ENCODE data around the gene FAM114A1. TPM values are rescaled to one million over a fixed set of nuclear protein-coding genes. Genes with fewer than 3 reads are reported as not detected.

FAM114A1 gene
- total and polyA plus RNA-seq, 2 donors from 2014 or later: 10.8 to 31.1 TPM

DNA sequence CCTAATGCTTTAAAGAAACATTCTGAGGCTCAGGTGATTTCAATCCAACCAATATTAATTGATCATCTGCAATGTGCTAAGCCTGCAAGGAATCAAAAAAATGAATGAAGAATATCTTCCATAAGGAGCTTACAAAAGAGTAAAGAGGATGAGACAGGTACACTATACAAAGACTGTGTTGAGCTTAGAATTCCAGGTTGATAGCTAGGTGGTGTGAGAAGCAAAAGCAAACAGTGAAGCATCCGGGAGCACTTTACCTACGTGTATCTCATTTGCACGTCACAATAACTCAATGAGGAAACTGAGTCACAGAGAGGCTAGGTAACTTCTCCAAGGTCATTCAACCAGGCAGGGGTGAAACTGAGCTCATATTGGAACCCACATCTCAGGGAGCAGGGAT lies 37.1 kb downstream of the FAM114A1 start:
- DNase-seq (no peak), FAIRE-seq (no peak)
- H3K4me1 ChIP-seq (ENCODE audit: control insufficient read depth in 2 of 3, insufficient read depth in 2 of 3, low read depth in 1 of 3, low read length in 3 of 3): peaks cover 3 to 9% (median 7%) of the 10 kb centered on the region in 3 donors
- H3K27ac ChIP-seq (ENCODE audit: low read depth in 2 of 2, low read length in 2 of 2): peak overlapping the region in 1 of 2 donors; percentile 12
- no peaks in the 10 kb centered on the region for H3K27me3 ChIP-seq (ENCODE audit: control insufficient read depth, insufficient read depth, low read length)
- no peaks in the 10 kb centered on the region for H3K9me3 ChIP-seq (ENCODE audit: control insufficient read depth in 2 of 3, insufficient read depth in 1 of 3, low read length in 3 of 3)
- TF ChIP-seq, protein P1, sequence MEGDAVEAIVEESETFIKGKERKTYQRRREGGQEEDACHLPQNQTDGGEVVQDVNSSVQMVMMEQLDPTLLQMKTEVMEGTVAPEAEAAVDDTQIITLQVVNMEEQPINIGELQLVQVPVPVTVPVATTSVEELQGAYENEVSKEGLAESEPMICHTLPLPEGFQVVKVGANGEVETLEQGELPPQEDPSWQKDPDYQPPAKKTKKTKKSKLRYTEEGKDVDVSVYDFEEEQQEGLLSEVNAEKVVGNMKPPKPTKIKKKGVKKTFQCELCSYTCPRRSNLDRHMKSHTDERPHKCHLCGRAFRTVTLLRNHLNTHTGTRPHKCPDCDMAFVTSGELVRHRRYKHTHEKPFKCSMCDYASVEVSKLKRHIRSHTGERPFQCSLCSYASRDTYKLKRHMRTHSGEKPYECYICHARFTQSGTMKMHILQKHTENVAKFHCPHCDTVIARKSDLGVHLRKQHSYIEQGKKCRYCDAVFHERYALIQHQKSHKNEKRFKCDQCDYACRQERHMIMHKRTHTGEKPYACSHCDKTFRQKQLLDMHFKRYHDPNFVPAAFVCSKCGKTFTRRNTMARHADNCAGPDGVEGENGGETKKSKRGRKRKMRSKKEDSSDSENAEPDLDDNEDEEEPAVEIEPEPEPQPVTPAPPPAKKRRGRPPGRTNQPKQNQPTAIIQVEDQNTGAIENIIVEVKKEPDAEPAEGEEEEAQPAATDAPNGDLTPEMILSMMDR (IDR thresholded peaks at IDR 0.05; ENCODE audit: borderline replicate concordance, extremely low read depth, insufficient read depth): no peak
- no peak overlapping the region for H3K9ac ChIP-seq (ENCODE audit: low read length in 3 of 3)
- intact Hi-C loops (cut with DNase I): no loop called here
- peaks cover 5 to 14% (median 6%) of the 10 kb centered on the region in 3 donors for H3K36me3 ChIP-seq (ENCODE audit: control insufficient read depth in 2 of 3, insufficient read depth in 3 of 3, low read length in 3 of 3)
- no peak overlapping the region for H3K4me3 ChIP-seq (ENCODE audit: low read length in 3 of 3)

DNA sequence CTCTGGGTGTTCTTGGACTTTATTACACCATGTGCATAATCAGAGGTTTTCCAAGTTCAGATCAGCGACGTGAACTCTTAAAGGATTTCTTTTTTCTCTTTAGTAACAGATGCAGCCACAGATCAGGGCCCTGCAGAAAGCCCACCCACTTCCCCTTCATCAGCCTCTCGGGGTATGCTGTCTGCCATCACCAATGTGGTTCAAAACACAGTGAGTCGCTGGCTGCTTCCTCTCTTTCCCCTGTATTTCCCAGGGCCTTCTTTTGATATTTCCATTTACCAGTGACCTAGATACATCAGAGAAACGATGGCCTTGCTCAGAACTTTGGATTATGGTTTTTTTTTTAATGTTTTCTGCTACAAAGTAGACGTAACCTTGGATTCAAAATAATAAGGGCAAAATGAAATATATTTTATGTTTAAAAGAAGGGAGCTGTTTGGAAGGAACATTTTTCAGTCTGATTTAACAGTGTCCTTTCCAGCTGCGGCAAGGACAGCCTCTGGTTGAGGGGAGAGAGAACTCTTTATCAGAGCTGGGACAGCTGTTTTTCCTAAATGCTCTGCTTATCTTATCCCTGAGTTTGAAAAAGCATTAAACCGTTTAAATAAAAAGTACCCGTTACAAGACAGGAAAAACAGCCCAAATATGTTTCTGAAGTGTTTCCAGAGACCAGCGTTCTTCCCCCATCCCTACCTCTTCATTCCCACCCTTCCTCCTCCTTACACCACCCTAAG lies 38.2 kb downstream of the FAM114A1 start:
- intact Hi-C loops (cut with DNase I): no loop called here
- Histone ChIP-seq H3K9ac (ENCODE audit: low read length in 3 of 3) (no peak overlapping the region), H3K27me3 (ENCODE audit: control insufficient read depth, insufficient read depth, low read length) (no peaks in the 10 kb centered on the region), H3K4me1 (ENCODE audit: control insufficient read depth in 2 of 3, insufficient read depth in 2 of 3, low read depth in 1 of 3, low read length in 3 of 3) (peaks cover 3 to 9% (median 7%) of the 10 kb centered on the region in 3 donors), H3K9me3 (ENCODE audit: control insufficient read depth in 2 of 3, insufficient read depth in 1 of 3, low read length in 3 of 3) (no peaks in the 10 kb centered on the region), H3K27ac (ENCODE audit: low read depth in 2 of 2, low read length in 2 of 2) (no peak overlapping the region), H3K4me3 (ENCODE audit: low read length in 3 of 3) (no peak overlapping the region), H3K36me3 (ENCODE audit: control insufficient read depth in 2 of 3, insufficient read depth in 3 of 3, low read length in 3 of 3) (peaks cover 7 to 15% (median 10%) of the 10 kb centered on the region in 3 donors)
- DNase-seq: peak in 1 of 5 donors; percentile 69
- FAIRE-seq: no peak
- TF ChIP-seq, protein P1 (IDR thresholded peaks at IDR 0.05; ENCODE audit: borderline replicate concordance, extremely low read depth, insufficient read depth): no peak

DNA sequence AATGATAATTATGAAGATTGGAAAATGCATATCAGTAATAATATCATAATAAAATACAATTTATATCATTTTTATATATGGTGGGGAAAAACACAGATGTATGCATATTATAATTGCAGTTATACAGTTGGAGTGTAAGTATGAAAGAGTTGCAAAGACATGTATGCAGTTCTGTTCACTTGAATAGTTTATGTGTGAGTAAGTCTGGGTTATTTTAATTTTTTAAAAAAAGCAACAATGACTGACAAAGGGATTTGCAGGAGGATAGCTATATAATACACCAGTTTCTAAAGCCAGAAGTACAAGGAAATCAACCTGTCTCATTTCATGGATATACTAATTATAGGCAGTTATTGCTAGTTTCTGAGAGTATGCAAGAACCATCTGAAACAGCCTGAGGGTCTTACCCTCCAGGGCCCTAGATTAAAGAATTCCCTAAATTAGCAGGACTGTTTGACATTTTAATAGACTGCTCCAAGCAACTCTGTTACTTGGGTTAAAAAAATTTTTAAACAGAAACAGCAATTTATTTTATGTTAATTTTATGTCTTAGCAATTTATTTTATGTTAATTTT lies 40.2 kb downstream of the FAM114A1 start:
- DNase-seq (no peak), FAIRE-seq (no peak)
- Histone ChIP-seq H3K4me1 (ENCODE audit: control insufficient read depth in 2 of 3, insufficient read depth in 2 of 3, low read depth in 1 of 3, low read length in 3 of 3) (peaks cover 3 to 9% (median 7%) of the 10 kb centered on the region in 3 donors), H3K27ac (ENCODE audit: low read depth in 2 of 2, low read length in 2 of 2) (no peak overlapping the region), H3K9ac (ENCODE audit: low read length in 3 of 3) (no peak overlapping the region), H3K36me3 (ENCODE audit: control insufficient read depth in 2 of 3, insufficient read depth in 3 of 3, low read length in 3 of 3) (peaks cover 7 to 15% (median 14%) of the 10 kb centered on the region in 3 donors), H3K9me3 (ENCODE audit: control insufficient read depth in 2 of 3, insufficient read depth in 1 of 3, low read length in 3 of 3) (no peaks in the 10 kb centered on the region), H3K4me3 (ENCODE audit: low read length in 3 of 3) (no peak overlapping the region), H3K27me3 (ENCODE audit: control insufficient read depth, insufficient read depth, low read length) (no peaks in the 10 kb centered on the region)
- intact Hi-C loops (cut with DNase I): no loop called here
- TF ChIP-seq, protein P1 (IDR thresholded peaks at IDR 0.05; ENCODE audit: borderline replicate concordance, extremely low read depth, insufficient read depth): no peak

Measured in kidney (tissue), 14 donors.